K562 (cell line): ENCODE measurements around the gene USP50. TPM values are rescaled to one million over a fixed set of nuclear protein-coding genes. Genes with fewer than 3 reads are reported as not detected.

Experiments
- ATAC-seq: fragments of 200-7000 bp; cut with Tn5 transposase; 3 replicates; pipeline ENCODE4 v1.9.1; 2020; ENCODE audit warnings: moderate library complexity
- BruUV-seq: library from RNA; stranded (reverse); fragments of 400-500 nt; replicated peaks from 2 replicates; lab custom pipeline; 2021; lab: Mats Ljungman, UMichigan
- CTCF ChIA-PET: fragments of 300-600 bp; formaldehyde crosslinking; extraction: SDS; loops from one replicate; lab custom pipeline; 2021; ENCODE audit warnings: low intra/inter-chr PET ratio; lab: Yijun Ruan, JAX
- POLR2A ChIA-PET: fragments of 300-600, 350-650 bp; sonication (Branson Sonifier 250); formaldehyde crosslinking; extraction: SDS; loops from one replicate; lab custom pipeline; 2021; ENCODE audit warnings: antibody characterized with exemption, inconsistent platforms; lab: Yijun Ruan, JAX
- DNase-seq, 4 experiments: peaks; one replicate each; pipeline versions ENCODE4 v3.0.0 to v3.0.0-alpha.2; 2011 to 2018; ENCODE audit warnings: low spot score in 3 of 4, mixed read lengths in 3 of 4; ENCODE audit errors: extremely low read depth in 1 of 4
- FAIRE-seq: peaks from 2 replicates; lab custom pipeline; 2011; peaks lifted over from hg19 to GRCh38; lab: Jason Lieb, UNC
- H2AFZ ChIP-seq: 2 replicates; pipeline ENCODE4 v1.6.0; 2011; ENCODE audit warnings: low read depth, low read length, control low read depth, inconsistent platforms
- H3K27ac ChIP-seq: fragments of 200-600 bp; 3 replicates; pipeline ENCODE4 v1.8.0; 2011; ENCODE audit warnings: low read depth, mild to moderate bottlenecking, control low read depth, inconsistent platforms, low read length, moderate library complexity, mixed read lengths; ENCODE audit errors: extremely low read depth
- H3K27me3 ChIP-seq, 2 experiments: fragments of 300-600 bp in 1 of 2; 2 replicates in 1 of 2; 3 replicates in 1 of 2; pipeline versions ENCODE4 v1.6.0 to v1.8.0; 2011; ENCODE audit warnings: inconsistent platforms in 2 of 2, low read length in 2 of 2, mild to moderate bottlenecking in 1 of 2, mixed read lengths in 1 of 2, moderate library complexity in 1 of 2; ENCODE audit not compliant: control insufficient read depth in 2 of 2, insufficient read depth in 2 of 2
- H3K36me3 ChIP-seq: fragments of 300-600 bp; 3 replicates; pipeline ENCODE4 v1.8.0; 2011; ENCODE audit warnings: mild to moderate bottlenecking, low read length, inconsistent platforms; ENCODE audit not compliant: control insufficient read depth, insufficient read depth
- H3K4me1 ChIP-seq, 2 experiments: fragments of 200-600 bp in 1 of 2; replicated peaks in 1 of 2; 2 replicates in 1 of 2; 3 replicates in 1 of 2; pipeline versions ENCODE4 v1.5.1 to v1.8.0; 2011; ENCODE audit warnings: inconsistent platforms in 2 of 2, low read length in 2 of 2, mild to moderate bottlenecking in 1 of 2, mixed read lengths in 1 of 2, moderate library complexity in 1 of 2; ENCODE audit not compliant: control insufficient read depth in 2 of 2, insufficient read depth in 2 of 2
- H3K4me2 ChIP-seq: 2 replicates; pipeline ENCODE4 v1.6.1; 2011; ENCODE audit warnings: low read length, control low read depth, inconsistent platforms, mixed read lengths; ENCODE audit not compliant: insufficient read depth
- H3K4me3 ChIP-seq: fragments of 200-600 bp; sonication (generic), shearing (Covaris generic); 2 replicates; pipeline ENCODE4 v1.5.1; 2016; ENCODE audit warnings: control low read depth, inconsistent platforms
- H3K79me2 ChIP-seq: fragments of 200-600 bp; 3 replicates; pipeline ENCODE4 v1.8.0; 2011; ENCODE audit warnings: low read length, inconsistent platforms; ENCODE audit not compliant: control insufficient read depth, insufficient read depth
- H3K9ac ChIP-seq, 2 experiments: 2 replicates each; pipeline versions ENCODE4 v1.6.0 to v1.6.1; 2011; ENCODE audit warnings: low read depth in 2 of 2, low read length in 2 of 2, control low read depth in 1 of 2, inconsistent platforms in 1 of 2, mild to moderate bottlenecking in 1 of 2, mixed read lengths in 1 of 2; ENCODE audit not compliant: insufficient read depth in 1 of 2
- H3K9me1 ChIP-seq: one replicate; pipeline ENCODE4 v1.6.0; 2011; ENCODE audit warnings: inconsistent platforms, mild to moderate bottlenecking, low read length, moderate library complexity; ENCODE audit not compliant: control insufficient read depth, insufficient read depth
- H3K9me3 ChIP-seq: replicated peaks from 2 replicates; pipeline ENCODE4 v1.5.1; 2011; ENCODE audit warnings: low read depth, low read length, inconsistent platforms; ENCODE audit not compliant: control insufficient read depth, insufficient read depth
- H4K20me1 ChIP-seq: replicated peaks from 2 replicates; pipeline ENCODE4 v1.6.1; 2011; ENCODE audit warnings: low read length, inconsistent platforms, mixed read lengths; ENCODE audit not compliant: control insufficient read depth, insufficient read depth
- C11orf30 ChIP-seq: fragments of 450-650 bp; IDR thresholded peaks from 2 replicates; pipeline ENCODE4 v1.6.1; 2016; ENCODE audit warnings: low read depth, mild to moderate bottlenecking
- HNRNPLL ChIP-seq: fragments of 200-400 bp; formaldehyde crosslinking; IDR thresholded peaks from 2 replicates; pipeline ENCODE4 v1.6.1; 2017; ENCODE audit warnings: low read length, low read depth, mild to moderate bottlenecking; ENCODE audit not compliant: poor library complexity, severe bottlenecking
- MEIS2 ChIP-seq: fragments of 450-650 bp; IDR thresholded peaks from 2 replicates; pipeline ENCODE4 v1.6.1; 2014; ENCODE audit warnings: mild to moderate bottlenecking; ENCODE audit not compliant: partially characterized antibody
- NFATC3 ChIP-seq: fragments of 450-650 bp; IDR thresholded peaks from 2 replicates; pipeline ENCODE4 v1.6.1; 2017; ENCODE audit warnings: mild to moderate bottlenecking
- POLR2G ChIP-seq: fragments of 200-400 bp; formaldehyde crosslinking; IDR thresholded peaks from 2 replicates; pipeline ENCODE4 v1.6.1; 2017; ENCODE audit warnings: low read depth, mild to moderate bottlenecking, antibody characterized with exemption, low read length, moderate library complexity
- SNRNP70 ChIP-seq: fragments of 200-400 bp; formaldehyde crosslinking; optimal IDR thresholded peaks from 2 replicates; pipeline ENCODE3; 2017; ENCODE audit warnings: low read depth, low read length
- SP2 ChIP-seq: IDR thresholded peaks from 2 replicates; pipeline ENCODE4 v1.6.1; 2011; ENCODE audit warnings: mild to moderate bottlenecking, low read depth, low read length, moderate library complexity; ENCODE audit not compliant: poor library complexity, severe bottlenecking; ENCODE audit errors: extremely low read depth
- ZNF41 ChIP-seq: fragments of 250-450 bp; sonication (Bioruptor Pico); conservative IDR thresholded peaks from 2 replicates; pipeline ENCODE4 v1.4.0; 2020; ENCODE audit warnings: mild to moderate bottlenecking
- WGBS: fragments of 100-300 bp; shearing (Covaris generic); methylation state at CpG from one replicate; pipeline ENCODE4 v1.1.6; 2016; ENCODE audit warnings: low coverage, mixed read lengths; ENCODE audit not compliant: insufficient coverage; ENCODE audit errors: missing lambda C conversion rate; 5-methylcytosine and 5-hydroxymethylcytosine counted together
- in situ Hi-C: fragments of 300-500 bp; cut with MboI; formaldehyde crosslinking; loops from 4 replicates; pipeline ENCODE4 v1.15.0; 2018; ENCODE audit warnings: inconsistent platforms, mixed read lengths
- intact Hi-C: fragments of 100-400 bp; cut with micrococcal nuclease; formaldehyde crosslinking; loops from 2 replicates; pipeline ENCODE4 v1.14.2; 2022
- polyA plus RNA-seq, 8 experiments: library from polyadenylated mRNA; depleted of rRNA in 4 of 8; stranded (reverse) in 5 of 8; unstranded in 3 of 8; fragments of >200 nt; fragmentation: Nextera tagmentation in 2 of 8; fragmentation: Illumina TruSeq in 1 of 8; extraction: Ambion mirVana in 2 of 8; extraction: Trizol in 1 of 8; gene quantifications; 2 replicates each; pipeline versions ENCODE4 v1.2.1 to v1.2.3, GENCODE V29; 2011 to 2014; ENCODE audit warnings: inconsistent platforms in 1 of 8, missing spikeins in 1 of 8
- total RNA-seq, 7 experiments: library from RNA; depleted of rRNA in 6 of 7; stranded (reverse); fragments of >200 nt in 6 of 7; fragmentation: Illumina TruSeq in 2 of 7; extraction: Trizol in 2 of 7; gene quantifications; 2 replicates each; pipeline versions ENCODE4 v1.2.1 to v1.2.3, GENCODE V29; 2011 to 2021; ENCODE audit warnings: low replicate concordance in 1 of 7
- TF ChIP-seq, protein P1 (sequence below): fragments of 450-650 bp; IDR thresholded peaks from 2 replicates; pipeline ENCODE4 v1.6.1; 2017; ENCODE audit warnings: antibody characterized with exemption
- TF ChIP-seq, protein P2 (sequence below): fragments of 450-650 bp; IDR thresholded peaks from 2 replicates; pipeline ENCODE4 v1.6.1; 2016
- TF ChIP-seq, protein P3 (sequence below): fragments of 450-650 bp; IDR thresholded peaks from 2 replicates; pipeline ENCODE4 v1.6.1; 2017; ENCODE audit warnings: antibody characterized with exemption, mild to moderate bottlenecking
- TF ChIP-seq, protein P4 (sequence below): fragments of 250-450 bp; sonication (Bioruptor Pico); IDR thresholded peaks from 2 replicates; pipeline ENCODE4 v1.8.0; 2022; ENCODE audit warnings: moderate library complexity, mild to moderate bottlenecking, inconsistent platforms

The USP50 gene
- total and polyA plus RNA-seq, 9 of the 15 experiments (the other 6 are each of a cell fraction or from before 2014, with no cell fraction given): not detected

GRCh38 chr15:50496692-50497091 is 49.8 kb downstream of the USP50 start:
- no peak overlapping the region for H3K9ac ChIP-seq
- ATAC-seq (no peak), DNase-seq (no peak), FAIRE-seq (no peak)
- H4K20me1 ChIP-seq: no peaks in the 10 kb centered on the region
- ChIA-PET POLR2A (interaction anchor here (0.8 kb wide), 1 partner anchor 9 kb away, joined by 3 read pairs; no protein-coding TSS in a partner anchor), CTCF (no interaction called here)
- H2AFZ ChIP-seq: no peak overlapping the region
- H3K79me2 ChIP-seq: no peaks in the 10 kb centered on the region
- in situ Hi-C loops: no loop called here
- no TSS peak for BruUV-seq
- H3K9me3 ChIP-seq: no peaks in the 10 kb centered on the region
- no peak overlapping the region for H3K4me3 ChIP-seq
- WGBS: 96% methylated on average over 2 of the region's 2 CpGs
- intact Hi-C loops: no loop called here
- H3K9me1 ChIP-seq: no peaks in the 10 kb centered on the region
- no peaks in the 10 kb centered on the region for H3K27me3 ChIP-seq
- TF ChIP-seq, protein P1, sequence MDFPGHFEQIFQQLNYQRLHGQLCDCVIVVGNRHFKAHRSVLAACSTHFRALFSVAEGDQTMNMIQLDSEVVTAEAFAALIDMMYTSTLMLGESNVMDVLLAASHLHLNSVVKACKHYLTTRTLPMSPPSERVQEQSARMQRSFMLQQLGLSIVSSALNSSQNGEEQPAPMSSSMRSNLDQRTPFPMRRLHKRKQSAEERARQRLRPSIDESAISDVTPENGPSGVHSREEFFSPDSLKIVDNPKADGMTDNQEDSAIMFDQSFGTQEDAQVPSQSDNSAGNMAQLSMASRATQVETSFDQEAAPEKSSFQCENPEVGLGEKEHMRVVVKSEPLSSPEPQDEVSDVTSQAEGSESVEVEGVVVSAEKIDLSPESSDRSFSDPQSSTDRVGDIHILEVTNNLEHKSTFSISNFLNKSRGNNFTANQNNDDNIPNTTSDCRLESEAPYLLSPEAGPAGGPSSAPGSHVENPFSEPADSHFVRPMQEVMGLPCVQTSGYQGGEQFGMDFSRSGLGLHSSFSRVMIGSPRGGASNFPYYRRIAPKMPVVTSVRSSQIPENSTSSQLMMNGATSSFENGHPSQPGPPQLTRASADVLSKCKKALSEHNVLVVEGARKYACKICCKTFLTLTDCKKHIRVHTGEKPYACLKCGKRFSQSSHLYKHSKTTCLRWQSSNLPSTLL: no peak
- TF ChIP-seq MEIS2 (no peak), SNRNP70 (no peak), POLR2G (no peak), SP2 (no peak), ZNF41 (CRISPR knock-in tag) (no peak), C11orf30 (no peak), NFATC3 (no peak), HNRNPLL (no peak)
- TF ChIP-seq, protein P2, sequence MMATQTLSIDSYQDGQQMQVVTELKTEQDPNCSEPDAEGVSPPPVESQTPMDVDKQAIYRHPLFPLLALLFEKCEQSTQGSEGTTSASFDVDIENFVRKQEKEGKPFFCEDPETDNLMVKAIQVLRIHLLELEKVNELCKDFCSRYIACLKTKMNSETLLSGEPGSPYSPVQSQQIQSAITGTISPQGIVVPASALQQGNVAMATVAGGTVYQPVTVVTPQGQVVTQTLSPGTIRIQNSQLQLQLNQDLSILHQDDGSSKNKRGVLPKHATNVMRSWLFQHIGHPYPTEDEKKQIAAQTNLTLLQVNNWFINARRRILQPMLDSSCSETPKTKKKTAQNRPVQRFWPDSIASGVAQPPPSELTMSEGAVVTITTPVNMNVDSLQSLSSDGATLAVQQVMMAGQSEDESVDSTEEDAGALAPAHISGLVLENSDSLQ: no peak
- TF ChIP-seq, protein P3, sequence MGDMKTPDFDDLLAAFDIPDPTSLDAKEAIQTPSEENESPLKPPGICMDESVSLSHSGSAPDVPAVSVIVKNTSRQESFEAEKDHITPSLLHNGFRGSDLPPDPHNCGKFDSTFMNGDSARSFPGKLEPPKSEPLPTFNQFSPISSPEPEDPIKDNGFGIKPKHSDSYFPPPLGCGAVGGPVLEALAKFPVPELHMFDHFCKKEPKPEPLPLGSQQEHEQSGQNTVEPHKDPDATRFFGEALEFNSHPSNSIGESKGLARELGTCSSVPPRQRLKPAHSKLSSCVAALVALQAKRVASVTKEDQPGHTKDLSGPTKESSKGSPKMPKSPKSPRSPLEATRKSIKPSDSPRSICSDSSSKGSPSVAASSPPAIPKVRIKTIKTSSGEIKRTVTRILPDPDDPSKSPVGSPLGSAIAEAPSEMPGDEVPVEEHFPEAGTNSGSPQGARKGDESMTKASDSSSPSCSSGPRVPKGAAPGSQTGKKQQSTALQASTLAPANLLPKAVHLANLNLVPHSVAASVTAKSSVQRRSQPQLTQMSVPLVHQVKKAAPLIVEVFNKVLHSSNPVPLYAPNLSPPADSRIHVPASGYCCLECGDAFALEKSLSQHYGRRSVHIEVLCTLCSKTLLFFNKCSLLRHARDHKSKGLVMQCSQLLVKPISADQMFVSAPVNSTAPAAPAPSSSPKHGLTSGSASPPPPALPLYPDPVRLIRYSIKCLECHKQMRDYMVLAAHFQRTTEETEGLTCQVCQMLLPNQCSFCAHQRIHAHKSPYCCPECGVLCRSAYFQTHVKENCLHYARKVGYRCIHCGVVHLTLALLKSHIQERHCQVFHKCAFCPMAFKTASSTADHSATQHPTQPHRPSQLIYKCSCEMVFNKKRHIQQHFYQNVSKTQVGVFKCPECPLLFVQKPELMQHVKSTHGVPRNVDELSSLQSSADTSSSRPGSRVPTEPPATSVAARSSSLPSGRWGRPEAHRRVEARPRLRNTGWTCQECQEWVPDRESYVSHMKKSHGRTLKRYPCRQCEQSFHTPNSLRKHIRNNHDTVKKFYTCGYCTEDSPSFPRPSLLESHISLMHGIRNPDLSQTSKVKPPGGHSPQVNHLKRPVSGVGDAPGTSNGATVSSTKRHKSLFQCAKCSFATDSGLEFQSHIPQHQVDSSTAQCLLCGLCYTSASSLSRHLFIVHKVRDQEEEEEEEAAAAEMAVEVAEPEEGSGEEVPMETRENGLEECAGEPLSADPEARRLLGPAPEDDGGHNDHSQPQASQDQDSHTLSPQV: no peak
- TF ChIP-seq, protein P4, sequence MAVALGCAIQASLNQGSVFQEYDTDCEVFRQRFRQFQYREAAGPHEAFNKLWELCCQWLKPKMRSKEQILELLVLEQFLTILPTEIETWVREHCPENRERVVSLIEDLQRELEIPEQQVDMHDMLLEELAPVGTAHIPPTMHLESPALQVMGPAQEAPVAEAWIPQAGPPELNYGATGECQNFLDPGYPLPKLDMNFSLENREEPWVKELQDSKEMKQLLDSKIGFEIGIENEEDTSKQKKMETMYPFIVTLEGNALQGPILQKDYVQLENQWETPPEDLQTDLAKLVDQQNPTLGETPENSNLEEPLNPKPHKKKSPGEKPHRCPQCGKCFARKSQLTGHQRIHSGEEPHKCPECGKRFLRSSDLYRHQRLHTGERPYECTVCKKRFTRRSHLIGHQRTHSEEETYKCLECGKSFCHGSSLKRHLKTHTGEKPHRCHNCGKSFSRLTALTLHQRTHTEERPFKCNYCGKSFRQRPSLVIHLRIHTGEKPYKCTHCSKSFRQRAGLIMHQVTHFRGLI (CRISPR knock-in tag): no peak
- no peak overlapping the region for H3K4me2 ChIP-seq
- no peaks in the 10 kb centered on the region for H3K4me1 ChIP-seq
- no peak overlapping the region for H3K27ac ChIP-seq
- H3K36me3 ChIP-seq: peaks cover 85% of the 10 kb centered on the region
